Activated B cell treated with CpG ODN at 0.5 μM for 24 hours (primary cell): ENCODE data around the gene MAP1LC3A. TPM values are rescaled to one million over a fixed set of nuclear protein-coding genes. Genes with fewer than 3 reads are reported as not detected.

Experiments
- ATAC-seq: fragments of 200-7000 bp; cut with Tn5 transposase; one replicate; pipeline ENCODE4 v1.10.0; 2021; ENCODE audit warnings: low read depth, mild to moderate bottlenecking, moderate library complexity
- CTCF ChIA-PET: fragments of 350-600 bp; sonication (Branson Sonifier 250); formaldehyde crosslinking; loops from one replicate; lab custom pipeline; 2021; ENCODE audit warnings: antibody characterized with exemption; lab: Charles Lee
- POLR2A ChIA-PET: fragments of 350-600 bp; sonication (Branson Sonifier 250); formaldehyde crosslinking; loops from one replicate; lab custom pipeline; 2021; ENCODE audit warnings: antibody characterized with exemption; lab: Charles Lee
- DNase-seq: peaks from one replicate; pipeline ENCODE4 v3.0.0; 2022
- H3K27ac Mint-ChIP-seq: one replicate; pipeline ENCODE4 v1.8.0; 2020; ENCODE audit warnings: mixed read lengths
- H3K27me3 Mint-ChIP-seq: one replicate; pipeline ENCODE4 v1.8.0; 2021; ENCODE audit warnings: mixed read lengths
- H3K36me3 Mint-ChIP-seq: one replicate; pipeline ENCODE4 v1.8.0; 2021; ENCODE audit warnings: low read depth, mixed read lengths
- H3K4me1 Mint-ChIP-seq: one replicate; pipeline ENCODE4 v1.8.0; 2021; ENCODE audit warnings: mixed read lengths
- H3K4me3 Mint-ChIP-seq: one replicate; pipeline ENCODE4 v1.8.0; 2020; ENCODE audit warnings: mild to moderate bottlenecking, mixed read lengths
- H3K9me3 Mint-ChIP-seq: one replicate; pipeline ENCODE4 v1.8.0; 2020; ENCODE audit warnings: mixed read lengths
- CTCF ChIP-seq: fragments of 200-600 bp; IDR thresholded peaks from one replicate; pipeline ENCODE4 v1.8.0; 2022; ENCODE audit warnings: antibody characterized with exemption, mild to moderate bottlenecking
- intact Hi-C: fragments of 100-400 bp; cut with micrococcal nuclease; formaldehyde crosslinking; loops from one replicate; pipeline ENCODE4 v1.15.1; 2024
- total RNA-seq: library from RNA; stranded (reverse); gene quantifications from 2 replicates; pipeline ENCODE4 v1.2.3, GENCODE V29; 2022

MAP1LC3A gene
- total RNA-seq, 1 donor from 2014 or later: 1.6 TPM

- ATAC-seq: no peak
- no peak for TF ChIP-seq CTCF
- CTCF ChIA-PET: no interaction called here
- Mint-ChIP-seq H3K4me3 (no peak overlapping the region), H3K9me3 (no peaks in the 10 kb centered on the region), H3K27ac (no peak overlapping the region), H3K36me3 (peaks cover 42% of the 10 kb centered on the region), H3K4me1 (peaks cover 19% of the 10 kb centered on the region), H3K27me3 (no peaks in the 10 kb centered on the region)
- POLR2A ChIA-PET: no interaction called here
- intact Hi-C loops: no loop called here
- no peak for DNase-seq
These were observed 15.9 kb downstream of the MAP1LC3A start for GRCh38 chr20:34574426-34574825.

GRCh38 chr20:34574861-34575260 lies 16.3 kb downstream of the MAP1LC3A start:
- peaks cover 23% of the 10 kb centered on the region for H3K4me1 Mint-ChIP-seq
- H3K27ac Mint-ChIP-seq: no peak overlapping the region
- intact Hi-C loops: no loop called here
- no peaks in the 10 kb centered on the region for H3K27me3 Mint-ChIP-seq
- H3K36me3 Mint-ChIP-seq: peaks cover 38% of the 10 kb centered on the region
- ChIA-PET POLR2A (no interaction called here), CTCF (no interaction called here)
- ATAC-seq: no peak
- no peaks in the 10 kb centered on the region for H3K9me3 Mint-ChIP-seq
- no peak overlapping the region for H3K4me3 Mint-ChIP-seq
- no peak for TF ChIP-seq CTCF
- no peak for DNase-seq

- peaks cover 37% of the 10 kb centered on the region for H3K36me3 Mint-ChIP-seq
- ChIA-PET CTCF (no interaction called here), POLR2A (no interaction called here)
- TF ChIP-seq CTCF: no peak
- H3K27ac Mint-ChIP-seq: no peak overlapping the region
- no peak overlapping the region for H3K4me3 Mint-ChIP-seq
- intact Hi-C loops: no loop called here
- H3K9me3 Mint-ChIP-seq: no peaks in the 10 kb centered on the region
- peaks cover 27% of the 10 kb centered on the region for H3K4me1 Mint-ChIP-seq
- no peaks in the 10 kb centered on the region for H3K27me3 Mint-ChIP-seq
- no peak for ATAC-seq
- no peak for DNase-seq
These were observed 16.8 kb downstream of the MAP1LC3A start for GRCh38 chr20:34575271-34575670.

- DNase-seq: no peak
- Mint-ChIP-seq H3K27ac (no peak overlapping the region), H3K36me3 (peaks cover 42% of the 10 kb centered on the region), H3K4me3 (no peak overlapping the region), H3K4me1 (peaks cover 31% of the 10 kb centered on the region), H3K9me3 (peaks cover 3% of the 10 kb centered on the region), H3K27me3 (no peaks in the 10 kb centered on the region)
- ChIA-PET POLR2A (no interaction called here), CTCF (no interaction called here)
- no peak for ATAC-seq
- TF ChIP-seq CTCF: no peak
- intact Hi-C loops: no loop called here
These were observed 17.2 kb downstream of the MAP1LC3A start for GRCh38 chr20:34575756-34576155.

- H3K36me3 Mint-ChIP-seq: peaks cover 44% of the 10 kb centered on the region
- H3K27me3 Mint-ChIP-seq: no peaks in the 10 kb centered on the region
- ChIA-PET POLR2A (no interaction called here), CTCF (no interaction called here)
- DNase-seq (no peak), ATAC-seq (no peak)
- peaks cover 5% of the 10 kb centered on the region for H3K9me3 Mint-ChIP-seq
- intact Hi-C loops: no loop called here
- no peak overlapping the region for H3K4me3 Mint-ChIP-seq
- H3K4me1 Mint-ChIP-seq: peaks cover 36% of the 10 kb centered on the region
- no peak for TF ChIP-seq CTCF
- no peak overlapping the region for H3K27ac Mint-ChIP-seq
These were observed 18.5 kb downstream of the MAP1LC3A start for GRCh38 chr20:34577061-34577460.
